ENCODE measurements around the gene NSD2. TPM values are rescaled to one million over a fixed set of nuclear protein-coding genes. Genes with fewer than 3 reads are reported as not detected.

Gene NSD2
- total RNA-seq, 1 donor from 2014 or later, result 176 TPM

GRCh38 chr4:2006367-2006766, 135.2 kb downstream of the NSD2 start:
- Mint-ChIP-seq H3K27me3 (ENCODE audit: insufficient read depth, low read depth) (peaks cover 8% of the 10 kb centered on the region), H3K36me3 (peaks cover 37% of the 10 kb centered on the region), H3K9me3 (peaks cover 11% of the 10 kb centered on the region), H3K27ac (no peak overlapping the region), H3K4me1 (peaks cover 17% of the 10 kb centered on the region), H3K4me3 (peak overlapping the region; percentile 37)
- Histone ChIP-seq H3K27me3 (peaks cover 17% of the 10 kb centered on the region), H3K9me3 (ENCODE audit: low read depth) (no peaks in the 10 kb centered on the region), H3K36me3 (no peaks in the 10 kb centered on the region), H3K4me1 (no peaks in the 10 kb centered on the region), H3K9ac (no peak overlapping the region), H3K4me2 (no peak overlapping the region), H2AFZ (replicated peaks) (no peak overlapping the region), H4K20me1 (ENCODE audit: low read depth) (peaks cover 40% of the 10 kb centered on the region), H3K79me2 (ENCODE audit: low read depth) (peaks cover 74% of the 10 kb centered on the region), H3F3A (ENCODE audit: low read depth) (peaks cover 20% of the 10 kb centered on the region), H3K4me3 (no peak overlapping the region), H3K27ac (no peak overlapping the region)
- no peak for DNase-seq (ENCODE audit: low spot score)
- TF ChIP-seq CTCF (IDR thresholded peaks at IDR 0.05), result no peak
- TF ChIP-seq EZH2phosphoT487 (IDR thresholded peaks at IDR 0.05), result no peak
- TF ChIP-seq EZH2 (IDR thresholded peaks at IDR 0.05), result no peak

- Mint-ChIP-seq H3K27me3 (ENCODE audit: insufficient read depth, low read depth) (peaks cover 8% of the 10 kb centered on the region), H3K4me1 (peaks cover 17% of the 10 kb centered on the region), H3K36me3 (peaks cover 34% of the 10 kb centered on the region), H3K4me3 (peak overlapping the region; percentile 98), H3K9me3 (peaks cover 9% of the 10 kb centered on the region), H3K27ac (no peak overlapping the region)
- Histone ChIP-seq H3F3A (ENCODE audit: low read depth) (peaks cover 20% of the 10 kb centered on the region), H3K4me2 (peak overlapping the region; percentile 91), H3K4me3 (peak overlapping the region; percentile 87), H4K20me1 (ENCODE audit: low read depth) (peaks cover 40% of the 10 kb centered on the region), H3K9ac (no peak overlapping the region), H2AFZ (replicated peaks) (no peak overlapping the region), H3K79me2 (ENCODE audit: low read depth) (peaks cover 66% of the 10 kb centered on the region), H3K27ac (no peak overlapping the region), H3K27me3 (peaks cover 22% of the 10 kb centered on the region), H3K36me3 (no peaks in the 10 kb centered on the region), H3K4me1 (no peaks in the 10 kb centered on the region), H3K9me3 (ENCODE audit: low read depth) (no peaks in the 10 kb centered on the region)
- no peak for DNase-seq (ENCODE audit: low spot score)
- no peak for TF ChIP-seq EZH2 (IDR thresholded peaks at IDR 0.05)
- TF ChIP-seq CTCF (IDR thresholded peaks at IDR 0.05), result no peak
- TF ChIP-seq EZH2phosphoT487 (IDR thresholded peaks at IDR 0.05), result no peak
Measured at GRCh38 chr4:2006956-2007653, 135.9 kb downstream of the NSD2 start.

- Mint-ChIP-seq H3K27ac (peak overlapping the region; percentile 94), H3K36me3 (peaks cover 25% of the 10 kb centered on the region), H3K4me3 (peak overlapping the region; percentile 98), H3K27me3 (ENCODE audit: insufficient read depth, low read depth) (peaks cover 8% of the 10 kb centered on the region), H3K4me1 (peaks cover 17% of the 10 kb centered on the region), H3K9me3 (peaks cover 2% of the 10 kb centered on the region)
- peaks cover 57% of the 10 kb centered on the region for H3K79me2 ChIP-seq (ENCODE audit: low read depth)
- TF ChIP-seq CTCF (IDR thresholded peaks at IDR 0.05) (no peak), EZH2 (IDR thresholded peaks at IDR 0.05) (no peak)
- H3K27ac ChIP-seq, result no peak overlapping the region
- peaks cover 39% of the 10 kb centered on the region for H4K20me1 ChIP-seq (ENCODE audit: low read depth)
- peak; percentile 47 for DNase-seq (ENCODE audit: low spot score)
- peak overlapping the region; percentile 91 for H3K4me2 ChIP-seq
- H3K27me3 ChIP-seq, result peaks cover 22% of the 10 kb centered on the region
- H3K9me3 ChIP-seq (ENCODE audit: low read depth), result no peaks in the 10 kb centered on the region
- H3K4me1 ChIP-seq, result no peaks in the 10 kb centered on the region
- peaks cover 20% of the 10 kb centered on the region for H3F3A ChIP-seq (ENCODE audit: low read depth)
- peak overlapping the region; percentile 87 for H3K4me3 ChIP-seq
- peak overlapping the region; percentile 99 for H2AFZ ChIP-seq (replicated peaks)
- H3K9ac ChIP-seq, result peak overlapping the region; percentile 95
- no peaks in the 10 kb centered on the region for H3K36me3 ChIP-seq
Measured at GRCh38 chr4:2007804-2008670, 136.8 kb downstream of the NSD2 start.
